Measurements from ENCODE around the gene DSCAM. TPM values are rescaled to one million over a fixed set of nuclear protein-coding genes. Genes with fewer than 3 reads are reported as not detected.

DSCAM gene
- total and polyA plus RNA-seq, 10 of the 15 experiments (the other 5 are each of a cell fraction or from before 2014, with no cell fraction given): not detected

- FAIRE-seq: no peak
- Histone ChIP-seq H3K4me2 (ENCODE audit: control insufficient read depth, insufficient read depth) (no peak overlapping the region), H2AFZ (ENCODE audit: control insufficient read depth, low read depth, low read length) (no peak overlapping the region), H3K9ac (ENCODE audit: control insufficient read depth, insufficient read depth, low read length) (no peak overlapping the region), H3K27me3 (replicated peaks in 1 of 2; ENCODE audit: control insufficient read depth in 2 of 2, insufficient read depth in 2 of 2, low read length in 1 of 2) (no peaks in the 10 kb centered on the region), H4K20me1 (ENCODE audit: control insufficient read depth, insufficient read depth) (no peaks in the 10 kb centered on the region), H3K4me1 (ENCODE audit: control insufficient read depth, insufficient read depth, low read length) (no peaks in the 10 kb centered on the region), H3K9me3 (replicated peaks; ENCODE audit: control insufficient read depth, insufficient read depth, low read length) (no peaks in the 10 kb centered on the region; the same call in 2 of the 3 replicates), H3K79me2 (ENCODE audit: control insufficient read depth, insufficient read depth, low read length) (no peaks in the 10 kb centered on the region), H3K4me3 (no peak overlapping the region), H3K27ac (ENCODE audit: control insufficient read depth, insufficient read depth) (no peak overlapping the region), H3K36me3 (ENCODE audit: control insufficient read depth in 2 of 2, insufficient read depth in 2 of 2, low read length in 1 of 2) (no peaks in the 10 kb centered on the region)
- TF ChIP-seq RELA (IDR thresholded peaks at IDR 0.05; ENCODE audit: borderline replicate concordance, partially characterized antibody): no peak
- no peak for TF ChIP-seq RB1 (IDR thresholded peaks at IDR 0.05; ENCODE audit: borderline replicate concordance)
- no peak for TF ChIP-seq FOXM1 (IDR thresholded peaks at IDR 0.05; ENCODE audit: low read depth, low read length)
- TF ChIP-seq, protein P1, sequence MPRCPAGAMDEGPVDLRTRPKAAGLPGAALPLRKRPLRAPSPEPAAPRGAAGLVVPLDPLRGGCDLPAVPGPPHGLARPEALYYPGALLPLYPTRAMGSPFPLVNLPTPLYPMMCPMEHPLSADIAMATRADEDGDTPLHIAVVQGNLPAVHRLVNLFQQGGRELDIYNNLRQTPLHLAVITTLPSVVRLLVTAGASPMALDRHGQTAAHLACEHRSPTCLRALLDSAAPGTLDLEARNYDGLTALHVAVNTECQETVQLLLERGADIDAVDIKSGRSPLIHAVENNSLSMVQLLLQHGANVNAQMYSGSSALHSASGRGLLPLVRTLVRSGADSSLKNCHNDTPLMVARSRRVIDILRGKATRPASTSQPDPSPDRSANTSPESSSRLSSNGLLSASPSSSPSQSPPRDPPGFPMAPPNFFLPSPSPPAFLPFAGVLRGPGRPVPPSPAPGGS (IDR thresholded peaks at IDR 0.05; ENCODE audit: borderline replicate concordance, insufficient read depth, low read depth, low read length, poor library complexity, severe bottlenecking): no peak
- no peak for TF ChIP-seq RCOR1 (conservative IDR thresholded peaks at IDR 0.05; ENCODE audit: low read depth, low read length)
- TF ChIP-seq IKZF2 (IDR thresholded peaks at IDR 0.05): no peak
- TF ChIP-seq TBL1XR1 (IDR thresholded peaks at IDR 0.05; ENCODE audit: low read depth, low read length): no peak
- TF ChIP-seq MYC (IDR thresholded peaks at IDR 0.05; ENCODE audit: insufficient read depth, insufficient read length, insufficient replicate concordance, low read length, severe bottlenecking): no peak
- TF ChIP-seq CHD2 (IDR thresholded peaks at IDR 0.05; ENCODE audit: borderline replicate concordance, low read depth, low read length): no peak
- TF ChIP-seq PRDM15 (CRISPR knock-in tag; IDR thresholded peaks at IDR 0.05): no peak
- no peak for ATAC-seq
- CTCF ChIA-PET: no interaction called here
- no TSS peak for BruUV-seq (replicated peaks)
- 26% methylated on average over 6 of the region's 6 CpGs for WGBS (ENCODE audit: insufficient coverage, insufficient replicate concordance, low lambda C conversion rate, missing lambda C conversion rate)
- SMC1A ChIA-PET (ENCODE audit: uncharacterized antibody, unreplicated experiment): interaction anchor here (0.6 kb wide), 1 partner anchor 25 kb away, joined by 3 read pairs; no protein-coding TSS in a partner anchor
- in situ Hi-C loops (cut with MboI) (no loop called here), intact Hi-C loops (cut with micrococcal nuclease; ENCODE audit: unreplicated experiment) (no loop called here)
- DNase-seq (ENCODE audit: low read depth, low spot score): no peak
- POLR2A ChIA-PET: no interaction called here
- RAD21 ChIA-PET (ENCODE audit: unreplicated experiment): no interaction called here
Observed at GRCh38 chr21:40832316-40832715, 14.6 kb downstream of the DSCAM start.

All from GM12878 (cell line).